HG03280 (cell line): ENCODE measurements around the gene MDM4.

Experiments used
- ATAC-seq: cut with Tn5 transposase; IDR thresholded peaks from one replicate; pipeline ENCODE4 v1.9.1; 2021; ENCODE audit warnings: mild to moderate bottlenecking, moderate library complexity; ENCODE audit not compliant: unreplicated experiment

MDM4 gene

DNA sequence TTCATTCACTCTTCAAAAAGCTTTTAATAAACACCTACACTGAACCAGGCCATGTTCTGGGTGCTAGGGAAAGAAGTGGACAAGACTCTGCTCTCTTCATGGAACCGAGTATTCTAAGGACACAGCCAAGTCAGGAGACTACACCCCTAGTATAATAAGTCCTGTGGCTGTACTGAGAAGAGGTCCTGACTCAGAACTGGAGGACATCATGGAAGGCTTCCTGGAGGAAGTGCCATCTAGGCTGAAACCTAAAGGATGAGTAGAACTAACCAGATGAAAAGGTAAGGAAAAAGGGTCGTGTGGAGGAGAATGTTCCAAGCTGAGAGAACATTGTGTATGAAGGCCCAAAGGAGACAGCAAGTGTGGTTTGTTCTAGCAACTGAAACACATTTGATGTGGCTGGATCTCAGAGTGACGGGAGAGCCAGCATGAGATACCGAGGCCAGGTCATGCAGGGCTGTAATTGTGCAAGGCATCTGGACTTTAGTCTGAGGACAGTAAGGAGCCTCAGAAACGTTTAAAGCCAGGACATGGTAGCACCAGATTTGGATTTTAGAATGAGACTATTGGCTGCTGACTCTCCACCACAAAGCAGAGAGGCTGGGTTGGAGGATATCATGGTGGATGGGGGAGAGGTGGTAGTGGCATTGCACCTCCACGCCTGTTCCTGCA is 86.8 kb downstream of the MDM4 start:
- no peak for ATAC-seq

DNA sequence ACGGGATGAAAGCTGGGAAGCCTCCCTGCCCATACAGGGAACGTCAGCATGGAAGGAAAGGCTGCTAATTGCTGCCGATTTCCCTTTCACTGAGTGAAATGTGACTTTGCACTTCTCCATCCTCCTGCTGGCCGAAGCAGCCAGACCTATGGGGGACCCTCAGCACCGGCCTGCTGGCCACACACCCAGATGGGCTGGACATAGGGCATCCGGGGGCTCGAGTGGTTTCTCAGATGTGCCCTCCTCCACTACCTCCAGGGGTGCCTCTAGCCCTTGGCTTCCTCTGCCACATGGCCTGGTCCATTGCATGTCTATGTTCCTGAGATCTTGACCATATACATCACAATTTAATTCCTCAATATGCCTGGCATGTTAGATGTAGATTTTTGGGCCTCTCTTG is 89.6 kb downstream of the MDM4 start:
- ATAC-seq = no peak
